HG02973 (cell line): Measurements from ENCODE around the gene ATP1B2.
"Not testable (repeated sequence)": the region's sequence is repeated elsewhere in the genome, so short reads cannot be mapped to it uniquely, and the experiment has no call there.

Source experiments
- ATAC-seq: cut with Tn5 transposase; IDR thresholded peaks from one replicate; pipeline ENCODE4 v1.9.1; 2021; ENCODE audit warnings: moderate library complexity; ENCODE audit not compliant: unreplicated experiment

Gene ATP1B2

GRCh38 chr17:7633093-7633492 lies 17.6 kb upstream of the ATP1B2 start:
- ATAC-seq = no peak

- no peak for ATAC-seq
These were observed 16.3 kb upstream of the ATP1B2 start for GRCh38 chr17:7634384-7634783.

GRCh38 chr17:7636163-7636562 lies 14.6 kb upstream of the ATP1B2 start:
- ATAC-seq = no peak

- no peak for ATAC-seq
These were observed 9.9 kb upstream of the ATP1B2 start for GRCh38 chr17:7640783-7641182.

GRCh38 chr17:7641635-7642034 lies 9.1 kb upstream of the ATP1B2 start:
- not testable (repeated sequence) for ATAC-seq

GRCh38 chr17:7644775-7645174 lies 6.0 kb upstream of the ATP1B2 start:
- no peak for ATAC-seq

- ATAC-seq = no peak
These were observed 4.3 kb upstream of the ATP1B2 start for GRCh38 chr17:7646457-7646856.

GRCh38 chr17:7647018-7647417 lies 3.7 kb upstream of the ATP1B2 start:
- no peak for ATAC-seq

GRCh38 chr17:7651097-7651664 lies 455 bp downstream of the ATP1B2 start:
- no peak for ATAC-seq

- ATAC-seq = no peak
These were observed 1.1 kb downstream of the ATP1B2 start for GRCh38 chr17:7651665-7652387.

GRCh38 chr17:7652388-7653356 lies 1.9 kb downstream of the ATP1B2 start:
- no peak for ATAC-seq

- ATAC-seq = no peak
These were observed 4.3 kb downstream of the ATP1B2 start for GRCh38 chr17:7654832-7655540.

- no peak for ATAC-seq
These were observed 4.8 kb downstream of the ATP1B2 start for GRCh38 chr17:7655541-7655840.

GRCh38 chr17:7656958-7657609 lies 6.4 kb downstream of the ATP1B2 start:
- ATAC-seq = no peak

GRCh38 chr17:7667656-7668406 lies 17.1 kb downstream of the ATP1B2 start:
- no peak for ATAC-seq

- no peak for ATAC-seq
These were observed 17.8 kb downstream of the ATP1B2 start for GRCh38 chr17:7668482-7668881.

- ATAC-seq = no peak
These were observed 22.5 kb downstream of the ATP1B2 start for GRCh38 chr17:7673239-7673638.

GRCh38 chr17:7674934-7675333 lies 24.2 kb downstream of the ATP1B2 start:
- ATAC-seq = no peak

- ATAC-seq = no peak
These were observed 25.8 kb downstream of the ATP1B2 start for GRCh38 chr17:7676533-7676932.
